NCI-H526 (cell line): Measurements from ENCODE around the gene ENO2.
"Not testable (repeated sequence)": the region's sequence is repeated elsewhere in the genome, so short reads cannot be mapped to it uniquely, and the experiment has no call there.

ENCODE experiments used
- DNase-seq, 2 experiments: peaks; one replicate each; lab custom pipeline; 2025; lab: John Stamatoyannopoulos, UW

ENO2 gene

DNA sequence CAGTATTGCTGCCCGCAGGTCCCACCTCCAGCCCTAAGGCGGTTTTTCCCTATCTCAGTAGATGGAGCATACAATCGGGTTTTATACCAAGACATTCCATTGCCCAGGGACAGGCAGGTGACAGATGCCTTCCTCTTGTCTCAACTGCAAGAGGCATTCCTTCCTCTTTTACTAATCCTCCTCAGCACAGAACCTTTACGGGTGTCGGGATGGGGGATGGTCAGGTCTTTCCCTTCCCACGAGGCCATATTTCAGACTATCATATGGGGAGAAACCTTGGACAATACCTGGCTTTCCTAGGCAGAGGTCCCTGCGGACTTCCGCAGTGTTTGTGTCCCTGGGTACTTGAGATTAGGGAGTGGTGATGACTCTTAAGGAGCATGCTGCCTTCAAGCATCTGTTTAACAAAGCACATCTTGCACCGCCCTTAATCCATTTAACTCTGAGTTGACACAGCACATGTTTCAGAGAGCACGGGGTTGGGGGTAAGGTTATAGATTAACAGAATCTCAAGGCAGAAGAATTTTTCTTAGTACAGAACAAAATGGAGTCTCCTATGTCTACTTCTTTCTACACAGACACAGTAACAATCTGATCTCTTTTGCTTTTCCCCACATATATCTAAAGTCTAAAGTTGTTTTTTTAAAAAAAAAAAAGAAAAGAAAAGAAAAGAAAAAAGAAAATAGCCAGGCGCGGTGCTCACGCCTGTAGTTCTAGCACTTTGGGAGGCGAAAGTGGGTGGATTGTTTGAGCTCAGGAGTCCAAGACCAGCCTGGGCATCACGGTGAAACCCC lies 28.0 kb upstream of the ENO2 start:
- DNase-seq, result not testable (repeated sequence)

DNA sequence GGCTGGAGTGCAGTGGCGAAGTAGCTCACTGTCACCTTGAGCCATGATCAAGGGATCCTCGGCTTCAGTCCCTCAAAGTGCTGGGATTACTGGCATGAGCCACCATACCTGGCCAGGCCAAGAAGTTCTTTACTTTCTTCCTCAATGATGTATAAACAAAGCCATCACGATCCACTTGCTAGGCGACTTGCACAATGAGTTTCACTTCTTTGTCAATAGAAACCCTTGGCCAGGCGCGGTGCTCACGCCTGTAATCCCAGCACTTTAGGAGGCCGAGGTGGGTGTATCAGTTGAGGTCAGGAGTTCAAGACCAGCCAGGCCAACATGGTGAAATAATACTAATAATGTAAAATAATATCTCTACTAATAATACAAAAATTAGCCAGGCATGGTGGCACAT lies 26.9 kb upstream of the ENO2 start:
- DNase-seq, result no peak

DNA sequence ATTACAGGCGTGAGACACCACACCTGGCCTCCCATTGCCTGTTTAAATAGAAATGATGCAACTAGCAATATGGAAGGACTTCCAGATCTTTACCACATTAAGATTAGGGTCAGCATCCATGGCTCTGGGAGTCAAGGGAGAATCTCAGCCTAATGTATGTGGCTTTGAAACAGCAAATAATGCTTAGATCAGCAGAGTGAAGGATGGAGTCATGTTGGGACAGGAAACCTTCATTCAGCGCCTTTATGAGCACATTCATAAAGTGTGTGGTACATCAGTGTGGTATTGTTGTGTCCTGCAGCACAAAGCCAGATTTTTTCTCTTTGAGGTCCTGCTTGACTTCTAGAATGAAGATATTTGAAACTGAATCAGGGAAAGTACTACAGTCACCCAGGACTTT lies 26.0 kb upstream of the ENO2 start:
- no peak for DNase-seq

DNA sequence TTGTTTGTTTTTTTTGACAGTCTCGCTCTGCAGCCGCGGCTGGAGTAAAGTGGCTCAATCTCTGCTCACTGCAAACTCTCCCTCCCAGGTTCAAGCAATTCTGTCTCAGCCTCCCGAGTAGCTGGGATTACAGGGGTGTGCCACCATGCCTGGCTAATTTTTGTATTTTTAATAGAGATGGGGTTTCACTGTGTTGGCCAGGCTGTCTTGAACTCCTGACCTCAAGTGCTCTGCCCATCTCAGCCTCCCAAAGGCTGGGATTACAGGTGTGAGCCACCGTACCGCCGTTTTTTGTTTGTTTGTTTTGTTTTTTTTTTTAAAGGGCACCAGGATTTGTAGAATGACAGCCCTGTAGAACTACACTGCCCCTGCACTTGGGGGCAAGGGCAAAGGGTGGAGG lies 25.6 kb upstream of the ENO2 start:
- DNase-seq, result not testable (repeated sequence)

DNA sequence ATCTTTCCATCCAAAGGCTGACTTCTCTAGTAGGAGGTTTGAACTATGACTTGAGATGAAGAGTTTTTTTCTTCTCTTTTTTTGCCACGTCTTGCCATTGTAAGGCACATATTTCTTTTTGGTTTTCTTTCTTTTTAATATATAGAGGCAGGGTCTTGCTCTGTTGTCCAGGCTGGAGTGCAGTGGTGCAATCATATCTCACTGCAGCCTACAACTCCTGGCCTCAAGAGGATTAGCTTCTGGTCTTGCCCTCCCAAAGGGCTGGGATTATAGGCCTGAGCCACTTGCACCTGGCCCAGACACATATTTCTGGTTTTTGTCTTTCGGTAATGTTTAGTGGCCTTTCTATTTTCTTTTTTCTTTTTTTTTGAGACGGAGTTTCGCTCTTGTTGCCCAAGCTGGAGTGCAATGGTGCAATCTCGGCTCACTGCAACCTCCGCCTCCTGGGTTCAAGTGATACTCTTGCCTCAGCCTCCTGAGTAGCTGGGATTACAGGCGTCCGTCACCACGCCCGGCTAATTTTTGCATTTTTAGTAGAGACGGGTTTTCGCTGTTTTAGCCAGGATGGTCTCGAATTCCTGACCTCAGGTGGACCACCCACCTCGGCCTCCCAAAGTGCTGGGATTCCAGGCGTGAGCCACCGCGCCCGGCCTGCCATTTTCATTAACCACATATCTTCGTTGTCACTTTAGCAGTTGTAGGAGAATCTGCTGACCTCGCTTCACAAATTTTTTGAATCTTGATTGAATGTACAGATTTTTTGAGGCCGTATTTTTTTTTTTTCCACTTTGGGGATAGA lies 24.4 kb upstream of the ENO2 start:
- DNase-seq, result not testable (repeated sequence)

DNA sequence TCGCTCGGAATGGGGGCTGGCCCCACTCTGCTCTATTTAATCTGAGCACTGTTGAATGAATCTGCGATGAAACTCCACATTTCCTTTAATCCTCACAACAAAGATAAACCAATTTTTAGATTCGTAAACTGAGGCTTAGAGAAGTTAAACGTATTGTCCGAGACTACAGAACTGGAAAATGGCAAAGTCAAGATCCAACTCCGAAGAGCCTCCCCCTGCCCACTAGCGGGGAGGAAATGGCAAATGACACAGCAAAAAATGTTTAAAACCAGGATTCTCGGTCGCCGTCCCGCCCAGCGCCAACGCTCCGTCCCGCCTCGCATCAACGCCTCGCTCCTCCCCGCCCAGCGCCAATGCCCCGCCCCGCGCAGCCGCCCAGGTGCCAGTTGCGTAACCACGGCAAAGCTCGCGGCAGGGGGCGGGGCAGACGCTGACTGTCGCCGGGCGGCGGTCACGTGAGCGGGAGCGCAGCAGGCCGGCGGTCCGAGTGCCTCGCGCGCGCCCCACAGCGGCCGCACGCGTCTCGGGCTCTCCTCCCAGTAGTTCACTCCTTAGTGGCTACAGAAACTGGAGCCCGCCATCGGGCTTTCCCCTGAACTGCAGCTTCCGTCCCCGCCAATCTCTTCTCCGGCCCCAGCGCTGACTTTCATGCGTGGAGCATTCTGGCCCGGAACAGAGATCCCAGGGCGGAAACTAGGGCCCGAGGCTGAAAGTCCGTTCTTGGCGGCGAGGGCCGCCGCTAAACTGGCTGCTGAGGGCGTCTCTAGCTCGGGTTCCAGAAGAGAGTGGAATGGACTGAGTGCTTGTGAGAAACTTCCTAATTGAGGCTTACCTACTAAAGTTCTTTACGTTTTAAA lies 23.4 kb upstream of the ENO2 start:
- peak; percentile 83 to 98 for DNase-seq

DNA sequence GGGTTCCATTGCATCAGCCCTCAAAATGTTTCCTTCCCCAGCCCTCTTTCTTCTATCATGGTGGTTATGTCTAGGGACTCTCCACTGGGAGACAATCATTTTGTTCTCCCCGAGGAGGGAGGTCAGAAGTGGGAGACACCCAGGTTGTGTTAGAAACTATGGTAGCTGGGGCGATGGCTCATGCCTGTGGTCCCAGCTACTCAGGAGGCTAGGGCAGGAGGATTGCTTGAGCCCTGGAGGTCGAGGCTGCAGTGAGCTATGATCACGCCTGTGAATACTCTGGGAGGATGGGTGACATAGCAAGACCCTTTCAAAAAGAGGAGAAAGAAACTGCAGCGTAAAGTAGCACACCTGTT lies 22.8 kb upstream of the ENO2 start:
- DNase-seq, result no peak

DNA sequence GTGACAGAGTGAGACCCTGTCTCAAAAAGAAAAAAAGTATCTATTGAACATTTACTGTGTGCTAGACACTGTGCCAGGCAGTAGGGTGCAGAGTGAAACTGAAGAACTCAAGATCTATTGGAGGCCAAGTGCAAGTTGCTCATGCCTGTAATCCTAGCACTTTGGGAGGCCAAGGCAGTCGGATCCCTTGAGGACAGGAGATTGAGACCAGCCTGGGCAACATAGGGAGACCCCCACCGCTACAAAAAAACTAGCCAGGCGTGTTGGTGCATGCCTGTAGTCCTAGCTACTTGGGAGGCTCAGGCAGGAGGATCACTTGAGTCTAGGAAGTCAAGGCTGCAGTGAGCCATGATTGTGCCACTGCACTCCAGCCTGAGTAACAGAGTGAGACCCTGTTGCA lies 21.7 kb upstream of the ENO2 start:
- DNase-seq, result not testable (repeated sequence)

DNA sequence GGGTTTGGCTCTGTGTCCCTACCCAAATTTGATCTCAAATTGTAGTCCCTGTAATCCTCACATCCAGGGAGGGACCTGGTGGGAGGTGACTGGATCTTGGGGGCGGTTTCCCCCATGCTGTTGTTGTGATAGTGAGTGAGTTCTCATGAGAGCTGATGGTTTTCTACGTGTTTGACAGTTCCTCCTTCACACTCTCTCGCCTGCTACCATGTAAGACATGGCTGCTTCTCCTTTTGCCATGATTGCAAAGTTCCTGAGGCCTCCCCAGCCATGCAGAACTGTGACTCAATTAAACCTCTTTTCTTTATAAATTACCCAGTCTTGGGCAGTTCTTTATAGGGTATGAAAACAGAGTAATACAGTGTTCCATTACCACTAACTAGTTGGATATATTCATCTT lies 20.1 kb upstream of the ENO2 start:
- no peak for DNase-seq

DNA sequence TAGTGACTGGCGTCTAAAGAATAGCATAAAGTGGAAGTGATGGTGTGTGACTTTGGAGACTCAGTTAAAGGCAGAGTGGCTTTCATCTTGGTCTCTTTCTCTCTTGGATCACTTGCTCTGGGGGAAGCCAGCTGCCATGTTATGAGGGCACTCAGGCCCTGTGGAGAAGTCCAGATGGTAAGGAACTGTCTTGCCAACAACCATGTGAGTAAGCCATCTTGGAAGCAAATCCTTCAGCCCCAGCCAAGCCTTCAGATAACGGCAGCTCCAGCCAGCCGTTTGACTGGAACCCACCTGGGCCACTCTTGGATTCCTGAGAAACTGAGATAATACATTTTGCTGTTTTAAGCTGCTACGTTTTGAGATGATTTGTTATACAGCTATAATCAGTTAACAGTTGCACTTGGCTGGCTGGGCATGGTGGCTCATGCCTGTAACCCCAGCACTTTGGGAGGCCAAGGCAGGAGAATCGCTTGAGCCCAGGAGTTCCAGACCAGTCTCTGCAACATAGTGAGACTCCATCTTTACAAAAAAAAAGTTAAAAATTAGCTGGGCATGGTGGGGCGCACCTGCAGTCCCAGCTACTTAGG lies 17.4 kb upstream of the ENO2 start:
- no peak for DNase-seq

DNA sequence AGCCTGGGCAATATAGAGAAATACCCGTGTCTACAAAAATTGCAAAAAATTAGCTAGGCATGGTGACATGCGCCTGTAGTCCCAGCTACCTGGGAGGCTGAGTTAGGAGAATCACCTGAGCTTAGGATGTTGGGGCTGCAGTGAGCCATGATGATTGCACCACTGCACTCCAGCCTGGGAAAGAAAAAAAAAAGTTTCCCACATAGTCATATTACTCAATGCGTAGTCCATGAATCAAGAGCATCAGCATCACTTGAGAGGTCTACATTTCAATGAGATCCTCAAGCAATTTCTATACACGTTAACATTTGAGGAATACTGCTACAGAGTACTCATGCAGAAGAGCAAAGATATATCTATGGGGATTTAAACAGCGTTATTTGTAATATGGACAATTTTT lies 15.0 kb upstream of the ENO2 start:
- DNase-seq, result no peak

DNA sequence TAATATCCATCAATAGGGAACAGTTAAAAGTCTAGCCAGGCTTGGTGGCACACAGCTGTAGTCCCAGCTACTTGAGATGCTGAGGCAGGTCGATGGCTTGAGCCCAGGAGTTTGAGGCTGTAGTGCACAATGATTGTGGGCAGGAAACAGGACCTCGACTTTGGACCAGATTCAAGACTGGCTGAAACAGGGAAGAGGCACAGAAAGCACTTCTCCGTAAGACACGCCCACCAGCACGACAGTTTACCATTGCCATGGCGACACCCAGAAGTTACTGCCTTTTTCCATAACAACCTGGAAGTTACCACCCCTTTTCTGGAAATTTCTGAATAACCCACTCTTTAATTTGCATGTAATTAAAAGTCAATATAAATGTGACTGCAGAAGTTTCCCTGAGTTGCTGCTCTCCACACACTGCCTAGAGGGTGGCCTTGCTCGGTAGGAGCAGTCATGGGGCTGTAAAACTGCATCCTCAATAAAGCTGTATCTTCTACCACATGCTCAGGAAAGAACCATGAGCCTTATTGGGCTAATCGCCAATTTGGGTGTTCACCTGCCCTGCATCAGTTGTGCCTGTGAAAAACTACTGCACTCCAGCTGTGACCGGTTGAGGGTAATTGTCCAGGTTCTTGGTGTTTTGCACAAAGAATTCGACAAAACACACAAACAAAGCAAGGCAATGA lies 14.4 kb upstream of the ENO2 start:
- peak; percentile 19 to 40 for DNase-seq

DNA sequence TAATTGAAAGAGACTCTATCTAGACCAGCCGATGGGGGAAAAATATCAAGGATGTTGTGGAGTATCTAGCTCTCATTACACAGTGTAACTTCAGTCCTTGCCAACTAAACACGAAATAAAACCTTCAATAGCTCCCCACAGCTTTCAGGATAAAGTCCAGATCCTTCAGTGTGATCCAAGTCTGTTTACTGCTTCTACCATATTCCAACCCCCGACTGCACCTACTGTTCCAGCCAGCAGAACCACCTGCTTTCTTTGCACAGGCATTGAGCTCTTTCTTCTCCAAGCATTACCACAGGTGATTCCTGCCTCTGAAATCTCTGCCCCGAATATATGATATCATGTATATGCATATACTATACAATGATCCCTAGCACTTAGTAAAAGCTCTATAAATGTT lies 11.9 kb upstream of the ENO2 start:
- no peak for DNase-seq

DNA sequence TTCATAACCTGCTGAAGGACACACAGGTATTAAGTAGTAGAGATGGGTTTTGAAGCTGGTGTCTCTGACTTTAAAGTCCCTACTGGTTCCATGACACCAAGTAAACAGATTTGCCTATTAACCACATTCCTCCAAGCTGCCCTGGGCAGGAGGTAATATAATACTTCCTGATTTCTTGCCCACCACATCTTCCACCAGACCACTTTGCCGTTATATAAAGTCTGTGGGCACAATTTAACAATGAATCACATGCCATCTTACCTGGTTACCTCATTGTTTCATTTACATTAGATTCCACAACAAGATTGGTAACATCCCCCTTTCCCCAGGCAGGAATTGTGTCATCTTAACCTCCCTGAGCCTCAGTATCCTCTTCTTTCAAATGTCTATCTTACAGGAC lies 10.7 kb upstream of the ENO2 start:
- peak in 1 of 2 experiments; percentile 22 for DNase-seq

DNA sequence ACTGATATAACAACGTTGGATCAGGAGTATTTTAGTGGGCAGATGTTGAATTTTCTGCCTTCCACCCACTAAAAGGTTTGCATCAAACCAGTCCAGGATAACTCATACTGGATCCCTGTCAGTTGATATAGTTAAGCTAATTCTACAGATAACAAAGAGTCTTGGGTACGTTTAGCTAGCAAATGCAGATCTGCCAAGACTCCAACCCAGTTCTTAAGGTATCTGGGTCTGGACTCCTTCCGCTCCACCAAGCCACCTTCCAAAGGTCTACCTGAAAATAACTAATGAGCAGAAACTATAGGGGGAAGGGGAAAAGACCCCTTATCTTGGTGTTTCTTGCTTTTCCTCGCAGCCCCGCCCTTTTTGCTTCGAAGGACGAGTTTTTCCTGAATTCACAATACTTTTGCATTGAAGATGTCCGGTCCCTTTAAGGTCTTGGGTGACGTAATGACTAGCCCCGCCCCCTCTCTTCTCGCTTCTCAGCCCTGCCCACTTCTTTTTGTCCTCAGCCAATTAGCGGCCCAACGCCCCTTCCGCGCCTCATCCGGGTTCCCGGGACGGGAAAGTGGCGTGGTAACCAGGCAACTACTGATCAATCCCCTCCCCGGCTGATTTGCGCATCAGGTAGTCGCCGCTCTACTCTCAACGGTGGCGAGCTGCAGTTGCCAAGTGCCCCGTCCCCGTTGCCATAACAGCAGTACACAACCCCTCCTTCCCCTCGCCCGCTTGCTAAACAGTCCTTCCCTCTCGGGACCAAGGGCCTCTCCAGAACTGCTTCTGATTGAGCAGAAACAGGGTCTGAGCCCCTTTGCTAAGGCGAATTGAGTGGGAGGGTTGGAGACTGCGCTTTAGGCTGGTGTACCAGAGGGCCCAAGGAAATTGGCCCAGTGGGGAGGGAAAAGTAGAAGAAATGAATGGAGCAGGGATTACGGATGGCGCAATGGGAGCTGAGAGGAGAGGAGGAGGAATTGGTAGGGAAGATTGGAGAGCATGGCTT lies 9.8 kb upstream of the ENO2 start, which contains the start of gene LRRC23:
LRRC23 (plus strand) TSS at position 543 of the 997 bp plus-strand sequence. CDS start 812 bp downstream, outside the sequence.
- peak; percentile 95 to 98 for DNase-seq

DNA sequence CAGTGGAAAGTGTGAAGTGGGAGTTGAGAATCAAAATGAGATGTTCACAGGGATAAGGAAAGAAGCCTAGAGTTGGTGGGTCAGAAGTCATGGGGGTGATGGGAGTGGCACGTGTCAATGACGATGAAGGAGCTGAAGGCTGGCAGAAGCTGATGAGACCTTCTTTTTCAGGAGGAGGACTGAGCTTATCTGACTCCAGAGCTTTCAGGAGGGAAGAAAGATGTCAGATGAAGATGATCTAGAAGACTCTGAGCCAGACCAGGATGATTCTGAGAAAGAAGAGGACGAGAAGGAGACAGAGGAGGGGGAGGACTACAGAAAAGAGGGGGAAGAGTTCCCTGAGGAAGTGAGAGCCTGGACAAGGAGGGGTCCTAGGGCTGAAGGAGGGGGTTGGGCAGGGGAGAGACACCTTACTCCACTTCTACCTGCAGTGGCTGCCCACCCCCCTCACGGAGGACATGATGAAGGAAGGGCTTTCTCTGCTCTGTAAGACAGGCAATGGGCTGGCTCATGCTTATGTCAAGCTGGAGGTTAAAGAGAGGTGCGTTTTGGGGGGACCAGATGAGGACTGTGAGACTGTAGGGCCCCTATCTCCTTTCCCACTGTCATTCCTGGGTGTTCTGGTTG lies 8.9 kb upstream of the ENO2 start:
- DNase-seq, result no peak

DNA sequence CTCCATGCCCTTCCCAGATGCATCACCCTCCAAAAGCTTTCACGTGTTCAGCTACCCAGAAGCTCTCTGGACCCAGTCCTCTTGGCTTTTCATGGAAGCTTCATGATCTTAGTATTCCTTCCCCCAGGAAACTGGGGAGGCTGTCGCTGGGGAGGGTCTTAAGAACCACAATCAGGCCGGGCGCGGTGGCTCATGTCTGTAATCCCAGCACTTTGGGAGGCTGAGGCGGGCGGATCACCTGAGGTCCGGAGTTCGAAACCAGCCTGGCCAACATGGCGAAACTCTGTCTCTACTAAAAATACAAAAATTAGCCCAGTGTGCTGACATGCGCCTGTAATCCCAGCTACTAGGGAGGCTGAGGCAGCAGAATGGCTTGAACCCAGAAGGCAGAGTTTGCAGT lies 6.2 kb upstream of the ENO2 start:
- DNase-seq, result not testable (repeated sequence)

DNA sequence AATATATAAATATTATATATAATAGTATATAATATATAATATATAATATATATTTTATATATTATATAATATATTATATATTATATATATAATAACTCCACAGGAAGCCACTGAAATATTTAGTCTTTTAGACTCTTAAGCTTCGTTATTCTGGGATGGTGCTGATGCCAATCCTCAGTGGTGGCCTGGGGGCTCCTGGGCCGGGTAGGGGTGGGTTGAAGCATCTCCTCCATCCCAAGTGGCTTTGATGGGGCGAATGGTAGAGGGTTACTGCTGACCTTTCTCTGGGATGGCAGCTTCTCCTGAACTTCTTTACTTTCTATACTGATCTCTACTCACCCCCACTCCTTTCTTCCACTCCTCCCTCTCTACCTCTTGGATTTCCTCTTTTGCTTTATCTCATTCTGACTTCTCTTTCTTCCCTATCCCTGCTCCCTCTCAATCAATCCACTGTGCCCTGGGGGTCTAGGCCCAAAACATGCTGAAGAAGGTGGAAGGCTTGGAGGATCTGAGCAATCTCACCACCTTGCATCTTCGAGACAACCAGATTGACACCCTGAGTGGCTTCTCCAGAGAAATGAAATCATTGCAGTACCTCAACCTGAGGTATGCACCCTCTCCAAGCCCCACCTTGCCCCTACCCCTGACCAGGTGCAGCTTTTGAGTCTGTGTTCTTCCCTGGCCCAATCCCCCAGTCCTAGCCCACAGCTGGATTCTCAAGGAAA lies 4.8 kb upstream of the ENO2 start:
- no peak for DNase-seq
